Stimulated activated naive CD4-positive, alpha-beta T cell treated with Interleukin-2 at 50 U/mL for 16 hours (primary cell): ENCODE results near the gene MYO1B.

Source experiments
- DNase-seq: peaks from one replicate; lab custom pipeline; 2025; lab: John Stamatoyannopoulos, UW

MYO1B gene

GRCh38 chr2:191262436-191262835, 17.2 kb downstream of the MYO1B start:
- DNase-seq = no peak

GRCh38 chr2:191263050-191263449, 17.8 kb downstream of the MYO1B start:
- no peak for DNase-seq

GRCh38 chr2:191264647-191265081, 19.5 kb downstream of the MYO1B start:
- no peak for DNase-seq

GRCh38 chr2:191265311-191266170, 20.3 kb downstream of the MYO1B start:
- no peak for DNase-seq

- DNase-seq = no peak
These were observed 21.0 kb downstream of the MYO1B start for GRCh38 chr2:191266201-191266600.

GRCh38 chr2:191268596-191268995, 23.4 kb downstream of the MYO1B start:
- no peak for DNase-seq

- DNase-seq = no peak
These were observed 25.3 kb downstream of the MYO1B start for GRCh38 chr2:191270306-191271161.

GRCh38 chr2:191272064-191272463, 26.9 kb downstream of the MYO1B start:
- no peak for DNase-seq

GRCh38 chr2:191274413-191274815, 29.2 kb downstream of the MYO1B start:
- DNase-seq = no peak

- DNase-seq = no peak
These were observed 31.7 kb downstream of the MYO1B start for GRCh38 chr2:191276792-191277465.

GRCh38 chr2:191280290-191280689, 35.1 kb downstream of the MYO1B start:
- no peak for DNase-seq

- DNase-seq = no peak
These were observed 35.9 kb downstream of the MYO1B start for GRCh38 chr2:191280834-191281756.

GRCh38 chr2:191285252-191285651, 40.0 kb downstream of the MYO1B start:
- no peak for DNase-seq

- no peak for DNase-seq
These were observed 42.6 kb downstream of the MYO1B start for GRCh38 chr2:191287820-191288219.

- DNase-seq = no peak
These were observed 43.8 kb downstream of the MYO1B start for GRCh38 chr2:191289049-191289448.

- no peak for DNase-seq
These were observed 46.3 kb downstream of the MYO1B start for GRCh38 chr2:191291471-191291870.

- no peak for DNase-seq
These were observed 47.7 kb downstream of the MYO1B start for GRCh38 chr2:191292869-191293268.

- no peak for DNase-seq
These were observed 49.9 kb downstream of the MYO1B start for GRCh38 chr2:191295088-191295487.

- no peak for DNase-seq
These were observed 51.1 kb downstream of the MYO1B start for GRCh38 chr2:191296083-191297006.

GRCh38 chr2:191297033-191297432, 51.8 kb downstream of the MYO1B start:
- DNase-seq = no peak
